ENCODE measurements around the gene ZNF438.
"Not testable (repeated sequence)": the region's sequence is repeated elsewhere in the genome, so short reads cannot be mapped to it uniquely, and the experiment has no call there.

Gene ZNF438

DNA sequence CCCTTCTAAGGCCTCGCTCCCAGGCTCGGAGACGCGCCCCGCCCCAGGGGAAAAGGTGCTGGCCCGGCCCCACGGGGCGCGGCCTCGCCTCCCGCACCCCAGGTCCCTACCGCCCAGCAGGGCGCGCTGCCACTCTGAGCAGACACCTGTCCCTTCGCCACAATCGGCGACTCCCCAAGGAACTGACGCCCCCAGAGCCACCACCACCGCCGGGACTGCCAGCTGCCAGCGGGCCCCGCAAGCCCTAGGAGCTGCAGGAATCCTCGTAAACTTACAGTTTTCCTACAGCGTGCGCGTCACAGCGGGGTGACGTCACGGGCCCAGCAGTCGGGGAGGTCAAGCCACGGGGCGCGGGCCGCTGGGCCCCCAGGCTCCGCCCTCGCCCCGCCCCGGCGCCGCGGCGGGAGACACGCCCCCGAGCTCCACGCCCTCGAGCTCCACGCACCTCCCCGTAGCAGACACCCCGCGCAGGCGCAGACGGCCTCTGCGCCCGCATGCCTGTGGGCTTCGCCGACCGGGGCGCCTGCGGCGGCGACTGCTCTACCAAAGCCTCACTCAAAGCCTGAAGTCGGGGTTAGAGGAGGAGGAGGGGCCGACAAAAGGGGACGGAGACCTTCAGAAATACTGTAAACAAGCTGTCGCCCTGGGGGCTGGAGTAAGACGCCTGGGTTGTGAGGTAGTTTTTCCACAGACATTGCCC is at the start of gene ZNF438:
Gene ZNF438 (minus strand): TSS at position 308 of the 700 bp plus-strand sequence. CDS start 154,831 bp downstream, outside the sequence.
- DNase-seq (ENCODE audit: low read depth), result peak; percentile 91

DNA sequence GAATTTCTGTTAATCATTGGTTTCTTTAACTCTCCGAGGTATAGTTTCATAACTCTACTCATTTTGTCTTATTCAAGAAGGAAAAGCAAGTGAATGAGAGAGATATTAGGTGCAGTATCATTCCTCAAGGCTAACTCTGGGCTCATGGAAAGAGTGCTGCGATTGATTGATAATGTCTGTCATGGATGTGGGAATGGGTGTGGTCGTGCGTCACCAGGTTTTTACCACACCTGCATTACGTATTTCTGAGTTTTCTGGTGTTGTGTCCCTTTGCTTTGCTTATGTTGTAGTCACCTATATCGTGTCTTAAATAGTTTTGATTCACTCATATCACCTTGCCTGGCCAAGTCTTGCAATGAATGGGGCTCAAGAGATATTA is 44.9 kb upstream of the ZNF438 start:
- no peak for DNase-seq (ENCODE audit: low read depth)

DNA sequence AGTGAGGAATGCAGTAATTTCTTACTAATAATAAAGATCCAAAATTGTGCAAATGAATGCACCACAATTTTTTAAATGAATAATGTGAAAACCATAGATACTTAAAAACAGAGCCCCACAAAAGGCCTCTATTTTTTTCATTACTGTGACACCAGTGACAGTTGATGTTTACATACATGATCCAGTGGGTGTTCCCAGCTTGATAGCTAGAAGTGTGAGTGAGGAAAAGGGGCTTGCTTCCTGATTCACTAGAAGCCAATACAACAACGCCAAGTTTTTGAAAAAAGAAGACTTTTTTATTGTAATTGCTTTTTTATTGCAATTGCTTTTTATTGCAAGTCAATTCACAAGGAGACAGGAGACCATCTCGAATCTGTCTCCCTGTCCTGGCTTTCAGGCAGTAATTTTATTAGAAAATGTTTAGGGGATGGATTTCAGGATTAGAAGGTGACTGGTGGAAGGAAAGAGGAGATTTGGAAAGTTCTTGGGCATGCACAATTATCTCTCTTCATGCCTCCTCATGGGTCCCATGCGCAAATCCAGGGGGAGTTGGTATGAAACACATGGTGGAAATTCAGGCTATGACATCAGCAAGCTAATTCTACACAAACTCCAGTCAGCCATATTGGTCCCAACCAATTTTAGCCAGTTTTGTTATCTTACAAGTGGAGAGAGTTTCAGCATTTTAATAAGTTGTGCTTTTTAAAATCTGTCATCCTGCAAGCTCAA is 44.4 kb upstream of the ZNF438 start:
- DNase-seq (ENCODE audit: low read depth), result no peak

GRCh38 chr10:31075434-31075833 is 43.8 kb upstream of the ZNF438 start:
- peak; percentile 59 for DNase-seq (ENCODE audit: low read depth)

GRCh38 chr10:31074722-31075086 is 43.0 kb upstream of the ZNF438 start:
- DNase-seq (ENCODE audit: low read depth), result no peak

GRCh38 chr10:31073996-31074721 is 42.5 kb upstream of the ZNF438 start:
- DNase-seq (ENCODE audit: low read depth), result no peak

GRCh38 chr10:31073211-31073610 is 41.5 kb upstream of the ZNF438 start:
- no peak for DNase-seq (ENCODE audit: low read depth)

- DNase-seq (ENCODE audit: low read depth), result no peak
Measured at GRCh38 chr10:31072451-31072850, 40.8 kb upstream of the ZNF438 start.

- no peak for DNase-seq (ENCODE audit: low read depth)
Measured at GRCh38 chr10:31071232-31072005, 39.8 kb upstream of the ZNF438 start.

GRCh38 chr10:31070691-31071090 is 39.0 kb upstream of the ZNF438 start:
- no peak for DNase-seq (ENCODE audit: low read depth)

GRCh38 chr10:31070025-31070424 is 38.4 kb upstream of the ZNF438 start:
- DNase-seq (ENCODE audit: low read depth), result no peak

DNA sequence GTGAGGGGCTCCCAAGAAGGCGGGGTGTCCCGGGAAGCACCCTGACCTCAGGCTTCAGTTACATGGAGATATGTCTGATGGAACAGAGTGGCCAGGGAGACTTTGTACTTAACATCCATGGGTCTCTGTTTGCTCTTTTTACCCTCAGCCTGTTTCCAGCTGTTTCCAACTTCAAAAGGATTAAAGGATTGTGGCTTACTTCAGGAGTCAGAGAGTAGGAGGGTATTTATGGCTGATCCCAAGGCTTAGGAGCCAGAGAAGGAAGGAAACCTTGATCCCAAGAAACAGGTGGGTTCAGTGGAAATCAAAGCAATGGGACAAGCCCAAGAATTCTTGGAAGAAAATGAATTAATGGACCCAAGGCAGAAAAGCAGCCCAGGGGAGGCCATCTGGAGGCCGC is 37.7 kb upstream of the ZNF438 start:
- DNase-seq (ENCODE audit: low read depth), result no peak

GRCh38 chr10:31064348-31064747 is 32.7 kb upstream of the ZNF438 start:
- peak; percentile 85 for DNase-seq (ENCODE audit: low read depth)

- DNase-seq (ENCODE audit: low read depth), result no peak
Measured at GRCh38 chr10:31063841-31064240, 32.2 kb upstream of the ZNF438 start.

DNA sequence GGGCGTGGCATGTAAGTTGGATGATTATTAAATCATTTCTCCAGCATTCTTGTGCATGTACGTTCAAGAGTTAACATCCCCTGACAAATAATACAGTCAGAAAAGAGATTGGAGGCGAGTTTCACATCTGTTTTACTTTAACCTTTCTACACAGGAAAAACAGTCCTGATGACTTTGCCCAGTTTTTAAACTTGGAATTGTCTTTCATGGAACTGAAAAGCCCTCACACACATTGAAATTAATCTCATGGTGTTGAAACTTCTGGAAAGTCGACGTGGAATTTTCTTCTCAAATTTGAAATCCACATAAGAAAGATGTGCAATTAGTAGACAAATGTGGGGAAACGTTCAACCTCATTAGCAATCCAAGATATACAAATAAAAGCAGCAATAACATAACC is 31.2 kb upstream of the ZNF438 start:
- peak; percentile 34 for DNase-seq (ENCODE audit: low read depth)

- DNase-seq (ENCODE audit: low read depth), result no peak
Measured at GRCh38 chr10:31061941-31062340, 30.3 kb upstream of the ZNF438 start.

- no peak for DNase-seq (ENCODE audit: low read depth)
Measured at GRCh38 chr10:31058795-31059703, 27.4 kb upstream of the ZNF438 start.

- not testable (repeated sequence) for DNase-seq (ENCODE audit: low read depth)
Measured at GRCh38 chr10:31056678-31057077, 25.0 kb upstream of the ZNF438 start.

DNA sequence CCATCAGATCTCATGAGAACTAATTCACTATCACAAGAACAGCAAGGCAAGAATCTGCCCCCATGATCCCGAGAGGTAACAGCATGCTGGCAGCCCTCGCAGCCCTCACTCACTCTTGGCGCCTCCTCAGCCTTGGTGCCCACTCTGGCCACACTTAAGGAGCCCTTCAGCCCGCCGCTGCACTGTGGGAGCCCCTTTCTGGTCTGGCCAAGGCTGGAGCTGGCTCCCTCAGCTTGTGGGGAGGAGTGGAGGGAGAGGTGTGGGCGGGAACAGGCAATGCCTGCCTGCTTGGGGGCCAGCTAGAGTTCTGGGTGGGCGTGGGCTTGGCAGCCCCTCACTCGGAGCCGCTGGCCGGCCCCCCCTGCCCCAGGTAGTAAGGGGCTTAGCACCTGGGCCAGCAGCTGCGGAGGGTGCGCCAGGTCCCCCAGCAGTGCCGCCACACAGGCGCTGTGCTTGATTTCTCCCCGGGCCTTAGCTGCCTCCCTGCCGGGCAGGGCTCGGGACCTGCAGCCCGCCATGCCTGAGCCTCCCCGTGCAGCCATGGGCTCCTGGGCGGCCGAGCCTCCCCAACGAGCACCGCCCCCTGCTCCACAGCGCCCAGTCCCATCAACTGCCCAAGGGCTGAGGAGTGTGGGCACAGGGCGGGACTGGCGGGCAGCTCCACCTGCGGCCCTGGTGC is 24.0 kb upstream of the ZNF438 start:
- no peak for DNase-seq (ENCODE audit: low read depth)

GRCh38 chr10:31051703-31052102 is 20.0 kb upstream of the ZNF438 start:
- no peak for DNase-seq (ENCODE audit: low read depth)

DNA sequence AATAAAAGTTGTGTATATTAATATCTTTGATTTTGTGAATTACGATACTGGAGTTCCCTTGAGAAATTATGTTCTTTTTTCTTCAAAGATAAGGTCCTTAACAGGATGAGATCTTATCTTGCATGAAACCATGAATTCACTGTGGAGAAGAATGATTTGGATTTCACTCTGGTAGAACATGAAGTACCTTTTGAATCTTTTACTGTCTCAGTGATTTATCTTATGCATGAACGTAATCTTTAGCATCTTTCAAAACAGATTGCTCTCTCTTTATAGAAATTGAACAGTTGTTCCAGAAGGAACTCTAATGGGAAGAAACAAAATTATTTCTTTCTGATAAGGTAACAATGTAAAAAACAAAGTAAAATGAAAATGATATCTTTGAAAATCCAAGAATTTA is 11.0 kb upstream of the ZNF438 start:
- DNase-seq (ENCODE audit: low read depth), result no peak

Data from fibroblast of the conjunctiva (primary cell).